Heart left ventricle (tissue), 16 donors: Measurements from ENCODE around the gene PGGHG. TPM values are rescaled to one million over a fixed set of nuclear protein-coding genes. Genes with fewer than 3 reads are reported as not detected.

Experiments
- ATAC-seq, 4 donors: fragments of 200-7000 bp; cut with Tn5 transposase; one replicate each; pipeline ENCODE4 v1.9.1; 2020 to 2022; ENCODE audit warnings: moderate library complexity in 4 of 4, mild to moderate bottlenecking in 3 of 4, moderate number of reproducible peaks in 1 of 4
- DNase-seq, 5 donors: peaks; one replicate each; pipeline ENCODE4 v3.0.0-alpha.2; 2020
- H3K27ac ChIP-seq, 12 donors: fragments of 200-600 bp; sonication (generic) in 4 of 12; one replicate each; pipeline versions ENCODE4 v1.5.0 to v1.8.0; 2016 to 2022; ENCODE audit warnings: mild to moderate bottlenecking in 2 of 12
- H3K27me3 ChIP-seq, 9 donors: fragments of 200-600 bp; sonication (generic) in 2 of 9; one replicate each; pipeline versions ENCODE4 v1.5.1 to v1.8.0; 2016 to 2022; ENCODE audit warnings: mild to moderate bottlenecking in 3 of 9
- H3K36me3 ChIP-seq, 9 donors: fragments of 200-600 bp; sonication (generic) in 2 of 9; one replicate each; pipeline versions ENCODE4 v1.5.0 to v1.8.0; 2018 to 2022; ENCODE audit warnings: mild to moderate bottlenecking in 2 of 9
- H3K4me1 ChIP-seq, 12 donors: fragments of 200-600 bp; sonication (generic) in 4 of 12; one replicate each; pipeline versions ENCODE4 v1.5.0 to v1.8.0; 2016 to 2022; ENCODE audit warnings: mild to moderate bottlenecking in 3 of 12
- H3K4me3 ChIP-seq, 12 donors: fragments of 200-600 bp; sonication (generic) in 4 of 12; one replicate each; pipeline versions ENCODE4 v1.5.0 to v1.8.0; 2017 to 2022; ENCODE audit warnings: mild to moderate bottlenecking in 9 of 12, moderate library complexity in 4 of 12
- H3K9me3 ChIP-seq, 12 donors: fragments of 200-600 bp; sonication (generic) in 4 of 12; one replicate each; pipeline versions ENCODE4 v1.5.0 to v1.8.0; 2016 to 2022; ENCODE audit warnings: mild to moderate bottlenecking in 1 of 12
- POLR2A ChIP-seq, 2 donors: fragments of 450-650 bp; IDR thresholded peaks; one replicate each; pipeline ENCODE4 v1.6.1; 2017; ENCODE audit warnings: antibody characterized with exemption in 2 of 2, mild to moderate bottlenecking in 2 of 2, moderate library complexity in 2 of 2
- WGBS, 4 donors: extraction: QIAGEN DNeasy Blood & Tissue Kit in 2 of 4; methylation state at CpG; one replicate each; pipeline versions ENCODE4 v1.1.5 to v1.1.7; 2013 to 2018; 5-methylcytosine and 5-hydroxymethylcytosine counted together
- intact Hi-C, 10 donors: fragments of 100-400 bp; cut with DNase I; formaldehyde crosslinking; loops; one replicate each; pipeline versions ENCODE4 v1.11.1 to v1.14.2; 2022
- polyA plus RNA-seq, 2 donors: library from polyadenylated mRNA; stranded (reverse); fragments of 200-250 nt; gene quantifications; one replicate each; pipeline ENCODE4 v1.2.3, GENCODE V29; 2013
- total RNA-seq, 9 donors: library from RNA; depleted of rRNA in 2 of 9; stranded (reverse); fragments of >200 nt in 2 of 9; fragmentation: NEBNext Ultra II Directional in 3 of 9; extraction: Animal tissue kit (Norgen Biotek cat#: 25700) in 3 of 9; gene quantifications; one replicate each; pipeline versions ENCODE4 v1.1.0 to v1.2.4, GENCODE V29; 2016 to 2023
- TF ChIP-seq, protein P1 (sequence below), 12 donors: fragments of 200-600 bp; sonication (generic) in 4 of 12; IDR thresholded peaks; one replicate each; pipeline versions ENCODE4 v1.5.0 to v1.8.0; 2018 to 2022; ENCODE audit warnings: antibody characterized with exemption in 12 of 12, mild to moderate bottlenecking in 5 of 12
- donor health status: ischemic (EF 13 %, LVEDD 7.1; RV severe dilation, severe dysfunction).
- donor health status: healthy with polysubstance abuse.
- donor health status: DM: no; HTN: yes; CAD: no.
- donor health status: DM: no; HTN: no; CAD: no.
- donor health status: ischemic (EF 25% LVEDD 6.9; RV normal size, moderate dysfunction).
- donor health status: ischemic (EF 25% LVEDD 5.7; RV mildly dilated, moderate dysfunction).
- donor health status: healthy.
- donor health status: DM: yes; HTN: yes; CAD: no.
- donor health status: ischemic (EF 35%, LVEDD 5.7; RV mildly dilated, moderate dysfunction).
- donor health status: nonischemic (EF 11% LVEDD 7.7; RV severe dilation, severe dysfunction).
- donor health status: DM: yes; HTN: yes; CAD: no.
- donor health status: PGD.
- donor health status: ischemic (EF 29% LVEDD 5.4; RV normal size, mild dysfunction).
- donor health status: nonischemic (EF 23%, LVEDD 6.1; RV moderate dilation, normal function).

The PGGHG gene
- total and polyA plus RNA-seq, 11 donors = 4.5 to 15.7 (median 6.4) TPM

DNA sequence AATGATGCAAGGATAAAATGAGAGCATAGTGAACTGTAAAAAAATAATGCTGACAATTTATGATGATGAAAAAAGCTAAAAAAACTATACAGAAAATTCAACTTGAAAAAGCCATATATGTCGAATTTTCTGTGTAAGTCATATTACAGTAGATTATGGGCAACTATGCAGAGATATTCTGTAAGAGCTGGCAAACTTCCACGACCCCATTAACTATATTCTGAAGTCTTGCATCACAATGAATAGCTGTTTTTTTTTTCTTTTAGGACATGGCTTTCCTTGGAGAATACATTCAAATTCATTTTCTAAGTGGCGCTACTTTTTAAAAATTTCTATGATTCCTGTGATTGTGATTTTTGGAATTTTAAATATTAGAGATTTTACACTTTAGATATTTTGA lies 33.8 kb upstream of the PGGHG start:
- intact Hi-C loops = loop anchor here in 1 of 10 donors (10.0 kb wide), 1 partner anchor 120 kb away; no protein-coding TSS in a partner anchor
- no peak overlapping the region for H3K27ac ChIP-seq
- no peak overlapping the region for H3K4me3 ChIP-seq
- H3K27me3 ChIP-seq = peaks cover 0 to 17% (median 0%) of the 10 kb centered on the region in 9 donors
- 64 to 67% (median 65%) methylated on average over 3 of the region's 3 CpGs for WGBS, 4 donors
- H3K4me1 ChIP-seq = no peaks in the 10 kb centered on the region
- ATAC-seq = no peak
- no peak for TF ChIP-seq POLR2A (IDR thresholded peaks at IDR 0.05)
- TF ChIP-seq, protein P1, sequence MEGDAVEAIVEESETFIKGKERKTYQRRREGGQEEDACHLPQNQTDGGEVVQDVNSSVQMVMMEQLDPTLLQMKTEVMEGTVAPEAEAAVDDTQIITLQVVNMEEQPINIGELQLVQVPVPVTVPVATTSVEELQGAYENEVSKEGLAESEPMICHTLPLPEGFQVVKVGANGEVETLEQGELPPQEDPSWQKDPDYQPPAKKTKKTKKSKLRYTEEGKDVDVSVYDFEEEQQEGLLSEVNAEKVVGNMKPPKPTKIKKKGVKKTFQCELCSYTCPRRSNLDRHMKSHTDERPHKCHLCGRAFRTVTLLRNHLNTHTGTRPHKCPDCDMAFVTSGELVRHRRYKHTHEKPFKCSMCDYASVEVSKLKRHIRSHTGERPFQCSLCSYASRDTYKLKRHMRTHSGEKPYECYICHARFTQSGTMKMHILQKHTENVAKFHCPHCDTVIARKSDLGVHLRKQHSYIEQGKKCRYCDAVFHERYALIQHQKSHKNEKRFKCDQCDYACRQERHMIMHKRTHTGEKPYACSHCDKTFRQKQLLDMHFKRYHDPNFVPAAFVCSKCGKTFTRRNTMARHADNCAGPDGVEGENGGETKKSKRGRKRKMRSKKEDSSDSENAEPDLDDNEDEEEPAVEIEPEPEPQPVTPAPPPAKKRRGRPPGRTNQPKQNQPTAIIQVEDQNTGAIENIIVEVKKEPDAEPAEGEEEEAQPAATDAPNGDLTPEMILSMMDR (IDR thresholded peaks at IDR 0.05) = no peak
- H3K36me3 ChIP-seq = peaks cover 0 to 36% (median 35%) of the 10 kb centered on the region in 9 donors
- H3K9me3 ChIP-seq = no peaks in the 10 kb centered on the region
- no peak for DNase-seq

DNA sequence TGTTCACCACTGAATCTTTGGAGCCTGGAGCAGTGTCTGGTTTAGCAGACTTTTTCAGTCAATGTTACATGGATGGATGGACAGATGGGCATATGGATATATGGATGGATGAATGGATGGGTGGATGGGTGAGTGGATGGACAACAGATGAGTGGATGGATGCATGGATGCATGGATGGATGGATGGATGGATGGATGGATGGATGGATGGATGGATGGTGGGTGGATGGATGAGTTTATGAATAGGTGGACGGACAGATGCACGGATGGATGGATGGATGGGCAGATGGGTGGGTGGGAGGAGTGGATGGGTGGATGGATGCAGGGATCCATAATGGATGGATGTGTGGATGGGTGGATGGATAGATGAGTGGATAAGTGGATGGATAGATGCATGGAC lies 33.1 kb upstream of the PGGHG start:
- Histone ChIP-seq H3K4me1 (no peaks in the 10 kb centered on the region), H3K27ac (no peak overlapping the region), H3K9me3 (no peaks in the 10 kb centered on the region), H3K27me3 (peaks cover 0 to 17% (median 0%) of the 10 kb centered on the region in 9 donors), H3K4me3 (no peak overlapping the region), H3K36me3 (peaks cover 0 to 30% (median 28%) of the 10 kb centered on the region in 9 donors)
- ATAC-seq (no peak), DNase-seq (no peak)
- WGBS, 4 donors = 90 to 96% (median 93%) methylated on average over 2 of the region's 2 CpGs
- no peak for TF ChIP-seq POLR2A (IDR thresholded peaks at IDR 0.05)
- TF ChIP-seq, protein P1 (IDR thresholded peaks at IDR 0.05) = no peak
- intact Hi-C loops = loop anchor here in 1 of 10 donors (10.0 kb wide), 1 partner anchor 119 kb away; no protein-coding TSS in a partner anchor

DNA sequence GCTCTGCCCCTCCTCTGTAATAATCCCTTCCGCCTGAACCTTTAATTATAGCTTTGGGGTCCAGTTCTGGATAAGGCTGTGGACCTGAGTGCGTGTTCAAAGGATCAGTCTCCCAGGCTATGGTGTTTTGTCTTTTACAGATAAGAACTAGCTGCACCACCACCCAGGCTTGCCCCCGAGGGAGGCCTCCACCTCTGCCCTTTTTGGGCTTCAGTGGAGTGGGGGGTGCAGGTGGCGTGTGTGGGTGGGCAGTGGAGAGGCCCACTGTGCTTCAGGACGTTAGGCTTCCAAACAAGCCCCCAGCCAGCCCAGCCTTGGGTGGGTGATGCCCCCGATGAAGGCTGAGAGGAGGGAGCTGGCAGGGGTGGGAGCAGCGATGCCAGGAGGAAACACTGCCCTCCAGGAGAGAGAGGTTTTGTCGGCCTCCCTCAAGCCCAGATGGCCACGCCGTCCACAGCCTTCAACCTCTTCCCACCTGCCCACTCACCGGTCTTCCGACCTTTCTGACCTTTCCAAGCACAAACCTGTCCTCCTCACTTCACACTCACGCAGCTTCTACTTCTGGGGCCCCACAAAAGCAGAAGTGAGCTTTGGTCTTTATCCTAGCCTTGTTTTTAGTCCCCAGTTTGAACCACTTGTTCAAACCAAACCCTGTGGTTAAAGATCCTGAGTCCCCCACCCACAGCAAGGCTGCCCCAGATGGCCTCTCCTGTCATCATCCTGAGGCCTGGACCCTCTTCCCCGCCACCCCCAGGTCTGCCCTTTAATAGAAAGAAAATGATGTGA lies 31.8 kb upstream of the PGGHG start:
- intact Hi-C loops = loop anchor here in 1 of 10 donors (10.0 kb wide), 1 partner anchor 118 kb away; no protein-coding TSS in a partner anchor
- no peak for TF ChIP-seq POLR2A (IDR thresholded peaks at IDR 0.05)
- TF ChIP-seq, protein P1 (IDR thresholded peaks at IDR 0.05) = no peak

DNA sequence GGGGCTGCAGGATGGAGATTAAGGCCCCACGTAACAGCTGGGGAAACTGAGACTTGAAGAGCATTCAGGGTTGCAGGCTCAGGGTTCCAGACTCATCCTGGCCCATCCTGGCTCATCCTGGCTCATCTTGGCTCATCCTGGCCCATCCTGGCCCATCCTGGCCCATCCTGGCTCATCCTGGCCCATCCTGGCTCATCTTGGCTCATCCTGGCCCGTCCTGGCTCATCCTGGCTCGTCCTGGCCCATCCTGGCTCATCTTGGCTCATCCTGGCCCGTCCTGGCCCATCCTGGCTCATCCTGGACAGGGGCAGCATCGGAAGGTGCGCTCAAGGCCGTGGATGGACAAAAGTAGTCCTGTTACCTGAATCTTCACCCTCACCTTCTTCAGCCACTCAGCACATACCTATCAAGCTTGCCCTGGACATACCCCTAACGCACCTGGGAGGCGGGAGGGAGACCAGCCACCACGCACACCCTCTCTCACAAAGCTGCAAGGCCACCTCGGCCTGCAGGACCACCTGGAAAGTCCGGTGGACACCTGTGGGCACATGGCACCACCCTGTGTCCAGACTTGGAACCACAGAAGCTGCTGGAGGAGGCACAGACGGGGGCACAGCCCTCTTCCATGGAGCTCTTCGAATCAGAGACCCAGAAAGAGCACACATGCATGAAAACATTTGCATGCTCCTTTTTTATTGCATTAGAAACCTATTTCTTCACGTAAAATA lies 31.0 kb upstream of the PGGHG start:
- peaks cover 0 to 3% (median 0%) of the 10 kb centered on the region in 12 donors for H3K9me3 ChIP-seq
- TF ChIP-seq, protein P1 (IDR thresholded peaks at IDR 0.05) = no peak
- intact Hi-C loops = loop anchor here in 1 of 10 donors (10.0 kb wide), 1 partner anchor 117 kb away; no protein-coding TSS in a partner anchor
- H3K4me3 ChIP-seq = no peak overlapping the region
- H3K27me3 ChIP-seq = peaks cover 0 to 17% (median 0%) of the 10 kb centered on the region in 9 donors
- 69 to 83% (median 78%) methylated on average over 12 to 15 of the region's 15 CpGs for WGBS, 4 donors
- no peak overlapping the region for H3K27ac ChIP-seq
- no peaks in the 10 kb centered on the region for H3K4me1 ChIP-seq
- peaks cover 0 to 9% (median 7%) of the 10 kb centered on the region in 9 donors for H3K36me3 ChIP-seq
- ATAC-seq = no peak
- no peak for DNase-seq

More for the DNA sequence above, 31.8 kb upstream of the PGGHG start:
- Histone ChIP-seq H3K27me3 (peaks cover 0 to 17% (median 0%) of the 10 kb centered on the region in 9 donors), H3K36me3 (peaks cover 0 to 17% (median 15%) of the 10 kb centered on the region in 9 donors), H3K9me3 (peaks cover 0 to 3% (median 0%) of the 10 kb centered on the region in 12 donors), H3K4me3 (no peak overlapping the region), H3K4me1 (no peaks in the 10 kb centered on the region), H3K27ac (no peak overlapping the region)
- WGBS, 4 donors = 75 to 90% (median 78%) methylated on average over 11 to 14 of the region's 14 CpGs
- no peak for ATAC-seq
- no peak for DNase-seq
